Measurements from ENCODE around the gene BCDIN3D.

BCDIN3D gene

GRCh38 chr12:49803693-49804450, 39.0 kb downstream of the BCDIN3D start:
- H3K27me3 ChIP-seq (ENCODE audit: insufficient read depth, low read length) = no peaks in the 10 kb centered on the region
- H3K4me3 ChIP-seq (ENCODE audit: low read length) = no peak overlapping the region
- H3K9ac ChIP-seq (ENCODE audit: low read depth, low read length) = no peak overlapping the region
- H3K27ac ChIP-seq (ENCODE audit: low read depth, low read length) = no peak overlapping the region
- H3K4me1 ChIP-seq (ENCODE audit: insufficient read depth, low read length) = peaks cover 11% of the 10 kb centered on the region
- 94% methylated on average over 12 of the region's 12 CpGs for WGBS
- H3K9me3 ChIP-seq (ENCODE audit: insufficient read depth, low read depth, low read length) = no peaks in the 10 kb centered on the region
- H3K36me3 ChIP-seq (ENCODE audit: insufficient read depth, low read length) = peaks cover 51% of the 10 kb centered on the region

- H3K27me3 ChIP-seq (ENCODE audit: insufficient read depth, low read length) = no peaks in the 10 kb centered on the region
- 93% methylated on average over 17 of the region's 17 CpGs for WGBS
- no peak overlapping the region for H3K27ac ChIP-seq (ENCODE audit: low read depth, low read length)
- no peaks in the 10 kb centered on the region for H3K4me1 ChIP-seq (ENCODE audit: insufficient read depth, low read length)
- H3K9me3 ChIP-seq (ENCODE audit: insufficient read depth, low read depth, low read length) = no peaks in the 10 kb centered on the region
- no peak overlapping the region for H3K9ac ChIP-seq (ENCODE audit: low read depth, low read length)
- no peak overlapping the region for H3K4me3 ChIP-seq (ENCODE audit: low read length)
- peaks cover 65% of the 10 kb centered on the region for H3K36me3 ChIP-seq (ENCODE audit: insufficient read depth, low read length)
These were observed 41.5 kb downstream of the BCDIN3D start for GRCh38 chr12:49801141-49802063.

GRCh38 chr12:49800421-49801140, 42.3 kb downstream of the BCDIN3D start:
- H3K27ac ChIP-seq (ENCODE audit: low read depth, low read length) = no peak overlapping the region
- 90% methylated on average over 10 of the region's 11 CpGs for WGBS
- no peak overlapping the region for H3K9ac ChIP-seq (ENCODE audit: low read depth, low read length)
- peaks cover 59% of the 10 kb centered on the region for H3K36me3 ChIP-seq (ENCODE audit: insufficient read depth, low read length)
- H3K27me3 ChIP-seq (ENCODE audit: insufficient read depth, low read length) = no peaks in the 10 kb centered on the region
- no peaks in the 10 kb centered on the region for H3K9me3 ChIP-seq (ENCODE audit: insufficient read depth, low read depth, low read length)
- H3K4me3 ChIP-seq (ENCODE audit: low read length) = no peak overlapping the region
- H3K4me1 ChIP-seq (ENCODE audit: insufficient read depth, low read length) = no peaks in the 10 kb centered on the region

- H3K9me3 ChIP-seq (ENCODE audit: insufficient read depth, low read depth, low read length) = no peaks in the 10 kb centered on the region
- no peaks in the 10 kb centered on the region for H3K4me1 ChIP-seq (ENCODE audit: insufficient read depth, low read length)
- no peak overlapping the region for H3K9ac ChIP-seq (ENCODE audit: low read depth, low read length)
- no peak overlapping the region for H3K4me3 ChIP-seq (ENCODE audit: low read length)
- no peak overlapping the region for H3K27ac ChIP-seq (ENCODE audit: low read depth, low read length)
- H3K27me3 ChIP-seq (ENCODE audit: insufficient read depth, low read length) = no peaks in the 10 kb centered on the region
- H3K36me3 ChIP-seq (ENCODE audit: insufficient read depth, low read length) = peaks cover 47% of the 10 kb centered on the region
- WGBS = 79% methylated on average over 2 of the region's 2 CpGs
These were observed 44.0 kb downstream of the BCDIN3D start for GRCh38 chr12:49798934-49799333.

- H3K27ac ChIP-seq (ENCODE audit: low read depth, low read length) = no peak overlapping the region
- H3K4me1 ChIP-seq (ENCODE audit: insufficient read depth, low read length) = no peaks in the 10 kb centered on the region
- no peaks in the 10 kb centered on the region for H3K27me3 ChIP-seq (ENCODE audit: insufficient read depth, low read length)
- no peak overlapping the region for H3K4me3 ChIP-seq (ENCODE audit: low read length)
- no peak overlapping the region for H3K9ac ChIP-seq (ENCODE audit: low read depth, low read length)
- WGBS = 95% methylated on average over 7 of the region's 7 CpGs
- peaks cover 47% of the 10 kb centered on the region for H3K36me3 ChIP-seq (ENCODE audit: insufficient read depth, low read length)
- no peaks in the 10 kb centered on the region for H3K9me3 ChIP-seq (ENCODE audit: insufficient read depth, low read depth, low read length)
These were observed 44.7 kb downstream of the BCDIN3D start for GRCh38 chr12:49798248-49798647.

GRCh38 chr12:49797449-49797776, 45.5 kb downstream of the BCDIN3D start:
- no peak overlapping the region for H3K9ac ChIP-seq (ENCODE audit: low read depth, low read length)
- no peaks in the 10 kb centered on the region for H3K9me3 ChIP-seq (ENCODE audit: insufficient read depth, low read depth, low read length)
- WGBS = 97% methylated on average over 2 of the region's 2 CpGs
- H3K4me1 ChIP-seq (ENCODE audit: insufficient read depth, low read length) = no peaks in the 10 kb centered on the region
- H3K27me3 ChIP-seq (ENCODE audit: insufficient read depth, low read length) = no peaks in the 10 kb centered on the region
- no peak overlapping the region for H3K4me3 ChIP-seq (ENCODE audit: low read length)
- H3K36me3 ChIP-seq (ENCODE audit: insufficient read depth, low read length) = peaks cover 39% of the 10 kb centered on the region
- no peak overlapping the region for H3K27ac ChIP-seq (ENCODE audit: low read depth, low read length)

- Histone ChIP-seq H3K36me3 (ENCODE audit: insufficient read depth, low read length) (peaks cover 37% of the 10 kb centered on the region), H3K9me3 (ENCODE audit: insufficient read depth, low read depth, low read length) (no peaks in the 10 kb centered on the region), H3K9ac (ENCODE audit: low read depth, low read length) (no peak overlapping the region), H3K4me1 (ENCODE audit: insufficient read depth, low read length) (no peaks in the 10 kb centered on the region), H3K27me3 (ENCODE audit: insufficient read depth, low read length) (no peaks in the 10 kb centered on the region), H3K27ac (ENCODE audit: low read depth, low read length) (no peak overlapping the region), H3K4me3 (ENCODE audit: low read length) (no peak overlapping the region)
- 95% methylated on average over 17 of the region's 17 CpGs for WGBS
These were observed 46.1 kb downstream of the BCDIN3D start for GRCh38 chr12:49796606-49797448.

- Histone ChIP-seq H3K27ac (ENCODE audit: low read depth, low read length) (no peak overlapping the region), H3K9ac (ENCODE audit: low read depth, low read length) (no peak overlapping the region), H3K4me1 (ENCODE audit: insufficient read depth, low read length) (no peaks in the 10 kb centered on the region), H3K9me3 (ENCODE audit: insufficient read depth, low read depth, low read length) (no peaks in the 10 kb centered on the region), H3K36me3 (ENCODE audit: insufficient read depth, low read length) (peaks cover 31% of the 10 kb centered on the region), H3K27me3 (ENCODE audit: insufficient read depth, low read length) (no peaks in the 10 kb centered on the region), H3K4me3 (ENCODE audit: low read length) (no peak overlapping the region)
- 96% methylated on average over 12 of the region's 12 CpGs for WGBS
These were observed 46.8 kb downstream of the BCDIN3D start for GRCh38 chr12:49796155-49796554.

- Histone ChIP-seq H3K36me3 (ENCODE audit: insufficient read depth, low read length) (peaks cover 26% of the 10 kb centered on the region), H3K4me1 (ENCODE audit: insufficient read depth, low read length) (no peaks in the 10 kb centered on the region), H3K9ac (ENCODE audit: low read depth, low read length) (no peak overlapping the region), H3K27ac (ENCODE audit: low read depth, low read length) (no peak overlapping the region), H3K27me3 (ENCODE audit: insufficient read depth, low read length) (no peaks in the 10 kb centered on the region), H3K9me3 (ENCODE audit: insufficient read depth, low read depth, low read length) (no peaks in the 10 kb centered on the region), H3K4me3 (ENCODE audit: low read length) (no peak overlapping the region)
- WGBS = 94% methylated on average over 12 of the region's 12 CpGs
These were observed 47.2 kb downstream of the BCDIN3D start for GRCh38 chr12:49795654-49796105.

GRCh38 chr12:49794811-49795653, 47.9 kb downstream of the BCDIN3D start:
- no peak overlapping the region for H3K9ac ChIP-seq (ENCODE audit: low read depth, low read length)
- H3K4me3 ChIP-seq (ENCODE audit: low read length) = no peak overlapping the region
- H3K27me3 ChIP-seq (ENCODE audit: insufficient read depth, low read length) = no peaks in the 10 kb centered on the region
- H3K27ac ChIP-seq (ENCODE audit: low read depth, low read length) = no peak overlapping the region
- no peaks in the 10 kb centered on the region for H3K9me3 ChIP-seq (ENCODE audit: insufficient read depth, low read depth, low read length)
- WGBS = 95% methylated on average over 32 of the region's 32 CpGs
- peaks cover 20% of the 10 kb centered on the region for H3K36me3 ChIP-seq (ENCODE audit: insufficient read depth, low read length)
- no peaks in the 10 kb centered on the region; the same call in 1 of the 2 replicates for H3K4me1 ChIP-seq (ENCODE audit: insufficient read depth, low read length)
